ENCODE data around the gene NEU1. TPM values are rescaled to one million over a fixed set of nuclear protein-coding genes. Genes with fewer than 3 reads are reported as not detected.
"Not testable (repeated sequence)": the region's sequence is repeated elsewhere in the genome, so short reads cannot be mapped to it uniquely, and the experiment has no call there.

Gene NEU1
- total RNA-seq, 1 donor from 2014 or later, result 26.0 TPM

GRCh38 chr6:31851485-31851832, 11.2 kb downstream of the NEU1 start:
- TF ChIP-seq POLR2AphosphoS5 (IDR thresholded peaks at IDR 0.05; ENCODE audit: insufficient read depth in 1 of 2, low read depth in 1 of 2), result no peak
- no peak for TF ChIP-seq POLR2A (IDR thresholded peaks at IDR 0.05)
- TF ChIP-seq, protein P1, sequence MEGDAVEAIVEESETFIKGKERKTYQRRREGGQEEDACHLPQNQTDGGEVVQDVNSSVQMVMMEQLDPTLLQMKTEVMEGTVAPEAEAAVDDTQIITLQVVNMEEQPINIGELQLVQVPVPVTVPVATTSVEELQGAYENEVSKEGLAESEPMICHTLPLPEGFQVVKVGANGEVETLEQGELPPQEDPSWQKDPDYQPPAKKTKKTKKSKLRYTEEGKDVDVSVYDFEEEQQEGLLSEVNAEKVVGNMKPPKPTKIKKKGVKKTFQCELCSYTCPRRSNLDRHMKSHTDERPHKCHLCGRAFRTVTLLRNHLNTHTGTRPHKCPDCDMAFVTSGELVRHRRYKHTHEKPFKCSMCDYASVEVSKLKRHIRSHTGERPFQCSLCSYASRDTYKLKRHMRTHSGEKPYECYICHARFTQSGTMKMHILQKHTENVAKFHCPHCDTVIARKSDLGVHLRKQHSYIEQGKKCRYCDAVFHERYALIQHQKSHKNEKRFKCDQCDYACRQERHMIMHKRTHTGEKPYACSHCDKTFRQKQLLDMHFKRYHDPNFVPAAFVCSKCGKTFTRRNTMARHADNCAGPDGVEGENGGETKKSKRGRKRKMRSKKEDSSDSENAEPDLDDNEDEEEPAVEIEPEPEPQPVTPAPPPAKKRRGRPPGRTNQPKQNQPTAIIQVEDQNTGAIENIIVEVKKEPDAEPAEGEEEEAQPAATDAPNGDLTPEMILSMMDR (IDR thresholded peaks at IDR 0.05), result no peak
- Histone ChIP-seq H3K27me3 (no peaks in the 10 kb centered on the region), H3K27ac (no peak overlapping the region), H3K9me3 (no peaks in the 10 kb centered on the region), H3K4me1 (no peaks in the 10 kb centered on the region), H3K36me3 (no peaks in the 10 kb centered on the region), H3K4me3 (no peak overlapping the region)
- DNase-seq (ENCODE audit: extremely low spot score in 2 of 2), result no peak
- intact Hi-C loops (cut with DNase I), result no loop called here

- H3K4me1 ChIP-seq, result no peaks in the 10 kb centered on the region
- TF ChIP-seq POLR2AphosphoS5 (IDR thresholded peaks at IDR 0.05; ENCODE audit: insufficient read depth in 1 of 2, low read depth in 1 of 2) (no peak), POLR2A (IDR thresholded peaks at IDR 0.05) (no peak)
- H3K27me3 ChIP-seq, result no peaks in the 10 kb centered on the region
- intact Hi-C loops (cut with DNase I), result no loop called here
- DNase-seq (ENCODE audit: extremely low spot score in 2 of 2), result no peak
- no peak overlapping the region for H3K4me3 ChIP-seq
- no peaks in the 10 kb centered on the region for H3K9me3 ChIP-seq
- no peak overlapping the region for H3K27ac ChIP-seq
- H3K36me3 ChIP-seq, result no peaks in the 10 kb centered on the region
Measured at GRCh38 chr6:31850765-31851484, 11.7 kb downstream of the NEU1 start.

- intact Hi-C loops (cut with DNase I), result no loop called here
- no peaks in the 10 kb centered on the region for H3K36me3 ChIP-seq
- DNase-seq (ENCODE audit: extremely low spot score in 2 of 2), result no peak
- no peaks in the 10 kb centered on the region for H3K27me3 ChIP-seq
- no peaks in the 10 kb centered on the region for H3K9me3 ChIP-seq
- H3K4me3 ChIP-seq, result no peak overlapping the region
- H3K4me1 ChIP-seq, result no peaks in the 10 kb centered on the region
- H3K27ac ChIP-seq, result no peak overlapping the region
- TF ChIP-seq POLR2A (IDR thresholded peaks at IDR 0.05) (no peak), POLR2AphosphoS5 (IDR thresholded peaks at IDR 0.05; ENCODE audit: insufficient read depth in 1 of 2, low read depth in 1 of 2) (no peak)
- TF ChIP-seq, protein P1 (IDR thresholded peaks at IDR 0.05), result no peak
Measured at GRCh38 chr6:31847276-31847978, 15.2 kb downstream of the NEU1 start.

- no peaks in the 10 kb centered on the region for H3K9me3 ChIP-seq
- no peaks in the 10 kb centered on the region for H3K27me3 ChIP-seq
- DNase-seq (ENCODE audit: extremely low spot score in 2 of 2), result no peak
- H3K27ac ChIP-seq, result no peak overlapping the region
- no peak overlapping the region for H3K4me3 ChIP-seq
- peaks cover 0 to 11% of the 10 kb centered on the region in 2 donors for H3K36me3 ChIP-seq
- no peak for TF ChIP-seq POLR2AphosphoS5 (IDR thresholded peaks at IDR 0.05; ENCODE audit: insufficient read depth in 1 of 2, low read depth in 1 of 2)
- TF ChIP-seq, protein P1 (IDR thresholded peaks at IDR 0.05), result no peak
- TF ChIP-seq POLR2A (IDR thresholded peaks at IDR 0.05), result no peak
- intact Hi-C loops (cut with DNase I), result no loop called here
- H3K4me1 ChIP-seq, result no peaks in the 10 kb centered on the region
Measured at GRCh38 chr6:31844507-31844906, 18.1 kb downstream of the NEU1 start.

- Histone ChIP-seq H3K27me3 (no peaks in the 10 kb centered on the region), H3K4me3 (no peak overlapping the region), H3K27ac (no peak overlapping the region), H3K9me3 (no peaks in the 10 kb centered on the region), H3K36me3 (peaks cover 2 to 34% of the 10 kb centered on the region in 2 donors), H3K4me1 (peaks cover 22% of the 10 kb centered on the region)
- DNase-seq (ENCODE audit: extremely low spot score in 2 of 2), result no peak
- no peak for TF ChIP-seq POLR2AphosphoS5 (IDR thresholded peaks at IDR 0.05; ENCODE audit: insufficient read depth in 1 of 2, low read depth in 1 of 2)
- TF ChIP-seq POLR2A (IDR thresholded peaks at IDR 0.05), result no peak
- TF ChIP-seq, protein P1 (IDR thresholded peaks at IDR 0.05), result no peak
- intact Hi-C loops (cut with DNase I), result no loop called here
Measured at GRCh38 chr6:31842053-31842452, 20.6 kb downstream of the NEU1 start.

- DNase-seq (ENCODE audit: extremely low spot score in 2 of 2); H3K27ac ChIP-seq; intact Hi-C loops (cut with DNase I); H3K4me3 ChIP-seq; H3K9me3 ChIP-seq; H3K27me3 ChIP-seq: not testable (repeated sequence)
- Histone ChIP-seq H3K4me1 (peaks cover 41% of the 10 kb centered on the region), H3K36me3 (peaks cover 2 to 35% of the 10 kb centered on the region in 2 donors)
Measured at GRCh38 chr6:31839779-31840126, 22.9 kb downstream of the NEU1 start.

Measured in vagina (tissue), 2 donors.